PC-3 (cell line): Measurements from ENCODE around the gene CRTAC1. TPM values are rescaled to one million over a fixed set of nuclear protein-coding genes. Genes with fewer than 3 reads are reported as not detected.

Experiments used
- ATAC-seq: fragments of 200-7000 bp; cut with Tn5 transposase; 2 replicates; pipeline ENCODE4 v1.9.1; 2020; ENCODE audit warnings: mild to moderate bottlenecking, moderate library complexity
- BruUV-seq: library from RNA; stranded (reverse); fragments of 400-500 nt; replicated peaks from 2 replicates; lab custom pipeline; 2021; lab: Mats Ljungman, UMichigan
- CTCF ChIA-PET: fragments of 300-600 bp; sonication (Branson Sonifier 250); formaldehyde crosslinking; loops from one replicate; lab custom pipeline; 2022; ENCODE audit warnings: antibody characterized with exemption; lab: Charles Lee
- POLR2A ChIA-PET: fragments of 300-600 bp; sonication (Branson Sonifier 250); formaldehyde crosslinking; loops from one replicate; lab custom pipeline; 2022; ENCODE audit warnings: antibody characterized with exemption; ENCODE audit not compliant: unreplicated experiment; lab: Charles Lee
- DNase-seq: peaks from one replicate; pipeline ENCODE4 v3.0.0-alpha.2; 2015
- H2AFZ ChIP-seq: fragments of 300-600 bp; sonication (generic); 2 replicates; pipeline ENCODE4 v1.6.0; 2016; ENCODE audit warnings: antibody characterized with exemption, low read length
- H3F3A ChIP-seq: fragments of 300-600 bp; sonication (generic); one replicate; pipeline ENCODE4 v1.6.0; 2017; ENCODE audit warnings: antibody characterized with exemption, low read length, control low read depth, mild to moderate bottlenecking; ENCODE audit not compliant: unreplicated experiment
- H3K27ac ChIP-seq: fragments of 300-600 bp; sonication (generic); 2 replicates; pipeline ENCODE4 v1.5.1; 2016; ENCODE audit warnings: mild to moderate bottlenecking, low read length
- H3K27me3 ChIP-seq: fragments of 300-600 bp; sonication (generic); 2 replicates; pipeline ENCODE4 v1.6.1; 2016; ENCODE audit warnings: low read length, mixed read lengths
- H3K36me3 ChIP-seq: fragments of 300-600 bp; sonication (generic); 2 replicates; pipeline ENCODE4 v1.6.1; 2016; ENCODE audit warnings: low read depth, mixed run types, low read length, mixed read lengths
- H3K4me1 ChIP-seq: fragments of 300-600 bp; sonication (generic); 2 replicates; pipeline ENCODE4 v1.5.1; 2016; ENCODE audit warnings: low read length; ENCODE audit not compliant: insufficient read depth
- H3K4me2 ChIP-seq: fragments of 300-600 bp; sonication (generic); 2 replicates; pipeline ENCODE4 v1.6.0; 2016; ENCODE audit warnings: low read length
- H3K4me3 ChIP-seq: fragments of 300-600 bp; sonication (generic); 2 replicates; pipeline ENCODE4 v1.5.1; 2016; ENCODE audit warnings: mild to moderate bottlenecking, low read length, mixed read lengths
- H3K79me2 ChIP-seq: fragments of 300-600 bp; sonication (generic); 2 replicates; pipeline ENCODE4 v1.6.1; 2017; ENCODE audit warnings: low read length, mixed read lengths
- H3K9ac ChIP-seq: fragments of 300-600 bp; sonication (generic); 2 replicates; pipeline ENCODE4 v1.6.0; 2016; ENCODE audit warnings: mild to moderate bottlenecking, low read length
- H3K9me2 ChIP-seq: fragments of 300-600 bp; sonication (generic); replicated peaks from 2 replicates; pipeline ENCODE4 v1.6.1; 2016; ENCODE audit warnings: mixed run types, low read length, mixed read lengths
- H3K9me3 ChIP-seq: fragments of 300-600 bp; sonication (generic); 2 replicates; pipeline ENCODE4 v1.6.1; 2016; ENCODE audit warnings: low read length, mixed read lengths
- H4K20me1 ChIP-seq: fragments of 300-600 bp; sonication (generic); 2 replicates; pipeline ENCODE4 v1.6.1; 2016; ENCODE audit warnings: low read length, mixed read lengths
- EZH2 ChIP-seq: fragments of 300-600 bp; sonication (generic); IDR thresholded peaks from one replicate; pipeline ENCODE4 v1.6.1; 2017; ENCODE audit warnings: antibody characterized with exemption, mild to moderate bottlenecking, low read length; ENCODE audit not compliant: unreplicated experiment
- EZH2phosphoT487 ChIP-seq: fragments of 300-600 bp; sonication (generic); IDR thresholded peaks from 2 replicates; pipeline ENCODE4 v1.6.1; 2018; ENCODE audit warnings: mild to moderate bottlenecking, antibody characterized with exemption, low read length, borderline replicate concordance
- intact Hi-C: fragments of 100-400 bp; cut with micrococcal nuclease; formaldehyde crosslinking; loops from 2 replicates; pipeline ENCODE4 v1.9.0; 2023
- total RNA-seq: library from RNA; depleted of rRNA; stranded (reverse); fragments of >200 nt; gene quantifications from 2 replicates; pipeline ENCODE4 v1.2.3, GENCODE V29; 2014; rRNA removed
- TF ChIP-seq, protein P1 (sequence below): fragments of 300-600 bp; sonication (generic); conservative IDR thresholded peaks from 2 replicates; pipeline ENCODE4 v1.5.1; 2017; ENCODE audit warnings: antibody characterized with exemption, low read depth, mild to moderate bottlenecking, low read length

The CRTAC1 gene
- total RNA-seq, 1 experiment from 2014 or later: not detected

- H3F3A ChIP-seq: no peaks in the 10 kb centered on the region
- ChIA-PET CTCF (no interaction called here), POLR2A (no interaction called here)
- intact Hi-C loops: no loop called here
- no peak overlapping the region for H3K27ac ChIP-seq
- no peaks in the 10 kb centered on the region for H3K36me3 ChIP-seq
- H3K27me3 ChIP-seq: no peaks in the 10 kb centered on the region
- no peaks in the 10 kb centered on the region for H3K79me2 ChIP-seq
- H3K9me2 ChIP-seq: no peaks in the 10 kb centered on the region
- no peak overlapping the region for H3K9ac ChIP-seq
- no peaks in the 10 kb centered on the region for H4K20me1 ChIP-seq
- no peak overlapping the region for H2AFZ ChIP-seq
- DNase-seq (no peak), ATAC-seq (no peak)
- H3K4me2 ChIP-seq: no peak overlapping the region
- H3K9me3 ChIP-seq: no peaks in the 10 kb centered on the region
- TF ChIP-seq EZH2phosphoT487 (no peak), EZH2 (no peak)
- TF ChIP-seq, protein P1, sequence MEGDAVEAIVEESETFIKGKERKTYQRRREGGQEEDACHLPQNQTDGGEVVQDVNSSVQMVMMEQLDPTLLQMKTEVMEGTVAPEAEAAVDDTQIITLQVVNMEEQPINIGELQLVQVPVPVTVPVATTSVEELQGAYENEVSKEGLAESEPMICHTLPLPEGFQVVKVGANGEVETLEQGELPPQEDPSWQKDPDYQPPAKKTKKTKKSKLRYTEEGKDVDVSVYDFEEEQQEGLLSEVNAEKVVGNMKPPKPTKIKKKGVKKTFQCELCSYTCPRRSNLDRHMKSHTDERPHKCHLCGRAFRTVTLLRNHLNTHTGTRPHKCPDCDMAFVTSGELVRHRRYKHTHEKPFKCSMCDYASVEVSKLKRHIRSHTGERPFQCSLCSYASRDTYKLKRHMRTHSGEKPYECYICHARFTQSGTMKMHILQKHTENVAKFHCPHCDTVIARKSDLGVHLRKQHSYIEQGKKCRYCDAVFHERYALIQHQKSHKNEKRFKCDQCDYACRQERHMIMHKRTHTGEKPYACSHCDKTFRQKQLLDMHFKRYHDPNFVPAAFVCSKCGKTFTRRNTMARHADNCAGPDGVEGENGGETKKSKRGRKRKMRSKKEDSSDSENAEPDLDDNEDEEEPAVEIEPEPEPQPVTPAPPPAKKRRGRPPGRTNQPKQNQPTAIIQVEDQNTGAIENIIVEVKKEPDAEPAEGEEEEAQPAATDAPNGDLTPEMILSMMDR: no peak
- no TSS peak for BruUV-seq
- H3K4me1 ChIP-seq: peaks cover 12% of the 10 kb centered on the region
- no peak overlapping the region for H3K4me3 ChIP-seq
These were observed 211.8 kb downstream of the CRTAC1 start for GRCh38 chr10:97818572-97818971.

GRCh38 chr10:97816609-97817008, 213.8 kb downstream of the CRTAC1 start:
- Histone ChIP-seq H3K4me1 (peaks cover 17% of the 10 kb centered on the region), H3K4me3 (no peak overlapping the region), H3K9ac (no peak overlapping the region), H3K9me2 (no peaks in the 10 kb centered on the region), H2AFZ (no peak overlapping the region), H4K20me1 (no peaks in the 10 kb centered on the region), H3K79me2 (no peaks in the 10 kb centered on the region), H3K27me3 (no peaks in the 10 kb centered on the region), H3K9me3 (no peaks in the 10 kb centered on the region), H3K27ac (no peak overlapping the region), H3K36me3 (no peaks in the 10 kb centered on the region), H3F3A (no peaks in the 10 kb centered on the region), H3K4me2 (no peak overlapping the region)
- BruUV-seq: no TSS peak
- ChIA-PET CTCF (no interaction called here), POLR2A (no interaction called here)
- ATAC-seq (no peak), DNase-seq (no peak)
- intact Hi-C loops: no loop called here
- TF ChIP-seq EZH2phosphoT487: no peak
- TF ChIP-seq, protein P1: no peak
- no peak for TF ChIP-seq EZH2

Other genes starting within 250 kb of the CRTAC1 start
- 0.26 and 0.29 TPM in 2 replicates for gene GOLGA7B, start 180.8 kb downstream of the CRTAC1 start, total RNA-seq
- gene R3HCC1L, start 104.0 kb upstream of the CRTAC1 start, total RNA-seq: 11.7 and 15.3 TPM in 2 replicates
- 7.8 and 8.2 TPM in 2 replicates for gene LOXL4, start 237.6 kb upstream of the CRTAC1 start, total RNA-seq